Uterus (tissue), 4 donors: ENCODE data around the gene PSPN. TPM values are rescaled to one million over a fixed set of nuclear protein-coding genes. Genes with fewer than 3 reads are reported as not detected.
A peak's percentile ranks its signal among the peaks of the same experiment; 100 is the strongest.
"Not testable (repeated sequence)": the region's sequence is repeated elsewhere in the genome, so short reads cannot be mapped to it uniquely, and the experiment has no call there.

Experiments
- DNase-seq, 2 donors: peaks; one replicate each; pipeline ENCODE4 v3.0.0-alpha.2; 2019 to 2020
- H3K27ac ChIP-seq, 2 donors: fragments of 200-600 bp; sonication (generic); 1 replicate in 1 of 2; 2 replicates in 1 of 2; pipeline ENCODE4 v1.5.1; 2016 to 2018
- H3K27me3 ChIP-seq, 2 donors: fragments of 200-600 bp; sonication (generic); one replicate each; pipeline ENCODE4 v1.5.1; 2018 to 2019; ENCODE audit warnings: control low read depth in 1 of 2
- H3K36me3 ChIP-seq, 2 donors: fragments of 200-600 bp; sonication (generic); one replicate each; pipeline ENCODE4 v1.5.1; 2019; ENCODE audit warnings: control low read depth in 1 of 2
- H3K4me1 ChIP-seq, 2 donors: fragments of 200-600 bp; sonication (generic); one replicate each; pipeline ENCODE4 v1.5.1; 2018 to 2019; ENCODE audit warnings: control low read depth in 1 of 2
- H3K4me3 ChIP-seq, 2 donors: fragments of 200-600 bp; sonication (generic); 1 replicate in 1 of 2; 2 replicates in 1 of 2; pipeline ENCODE4 v1.5.1; 2018 to 2019; ENCODE audit warnings: mild to moderate bottlenecking in 1 of 2
- H3K9me3 ChIP-seq, 2 donors: fragments of 200-600 bp; sonication (generic); one replicate each; pipeline ENCODE4 v1.5.1; 2019; ENCODE audit warnings: control low read depth in 1 of 2
- CTCF ChIP-seq, 4 experiments: fragments of 200-600 bp in 2 of 4; fragments of 450-650 bp in 2 of 4; sonication (generic) in 2 of 4; IDR thresholded peaks; one replicate each; pipeline ENCODE4 v1.5.1; 2016 to 2019; ENCODE audit warnings: antibody characterized with exemption in 4 of 4, mild to moderate bottlenecking in 2 of 4, moderate library complexity in 1 of 4
- POLR2A ChIP-seq, 2 donors: fragments of 450-650 bp; IDR thresholded peaks; one replicate each; pipeline ENCODE4 v1.6.1; 2016; ENCODE audit warnings: antibody characterized with exemption in 2 of 2, mild to moderate bottlenecking in 1 of 2, moderate library complexity in 1 of 2
- intact Hi-C: fragments of 100-400 bp; cut with DNase I; formaldehyde crosslinking; loops from one replicate; pipeline ENCODE4 v1.15.1; 2023; ENCODE audit warnings: low total_unique reads
- total RNA-seq, 4 donors: library from RNA; depleted of rRNA in 3 of 4; stranded (reverse); fragments of >200 nt in 3 of 4; gene quantifications; one replicate each; pipeline versions ENCODE4 v1.1.0 to v1.2.4, GENCODE V29; 2014 to 2023
- donor health status: DM: yes; HTN: yes; CAD: no.

The PSPN gene
- total RNA-seq, 4 donors from 2014 or later = 0.26 to 2.2 (median 1.8) TPM; not detected in 1

GRCh38 chr19:6402058-6402457, 26.3 kb upstream of the PSPN start:
- Histone ChIP-seq H3K27me3 (no peaks in the 10 kb centered on the region), H3K36me3 (no peaks in the 10 kb centered on the region), H3K9me3 (no peaks in the 10 kb centered on the region), H3K4me3 (no peak overlapping the region), H3K27ac (no peak overlapping the region), H3K4me1 (no peaks in the 10 kb centered on the region)
- intact Hi-C loops = no loop called here
- no peak for DNase-seq
- TF ChIP-seq CTCF (IDR thresholded peaks at IDR 0.05) = no peak
- TF ChIP-seq POLR2A (IDR thresholded peaks at IDR 0.05) = no peak

GRCh38 chr19:6400062-6400944, 24.6 kb upstream of the PSPN start:
- H3K4me1 ChIP-seq, H3K27me3 ChIP-seq, H3K36me3 ChIP-seq, H3K27ac ChIP-seq, DNase-seq, intact Hi-C loops, H3K4me3 ChIP-seq, H3K9me3 ChIP-seq: not testable (repeated sequence)

DNA sequence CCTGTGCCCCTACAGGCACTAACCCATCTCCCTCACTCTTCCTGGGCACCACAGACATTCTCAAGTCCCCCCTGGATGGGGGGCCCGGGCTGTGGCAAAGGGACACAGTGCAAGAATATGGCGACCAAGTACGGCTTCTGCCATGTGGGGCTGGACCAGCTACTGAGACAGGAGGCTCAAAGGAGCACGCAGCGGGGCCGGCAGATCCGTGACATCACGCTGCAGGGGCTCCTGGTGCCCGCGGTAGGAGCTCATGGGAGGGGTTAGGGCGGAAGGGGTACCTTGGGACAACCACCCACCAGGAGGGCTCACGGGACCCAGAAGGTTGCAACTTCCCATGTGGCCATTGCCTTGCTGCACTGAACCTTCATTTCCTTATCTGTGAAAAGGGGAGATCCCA, 20.6 kb upstream of the PSPN start:
- intact Hi-C loops = no loop called here
- TF ChIP-seq POLR2A (IDR thresholded peaks at IDR 0.05) (no peak), CTCF (IDR thresholded peaks at IDR 0.05) (no peak)
- Histone ChIP-seq H3K4me3 (no peak overlapping the region), H3K27ac (no peak overlapping the region), H3K9me3 (no peaks in the 10 kb centered on the region), H3K27me3 (no peaks in the 10 kb centered on the region), H3K36me3 (no peaks in the 10 kb centered on the region), H3K4me1 (peaks cover 0 to 8% of the 10 kb centered on the region in 2 donors)
- no peak for DNase-seq

DNA sequence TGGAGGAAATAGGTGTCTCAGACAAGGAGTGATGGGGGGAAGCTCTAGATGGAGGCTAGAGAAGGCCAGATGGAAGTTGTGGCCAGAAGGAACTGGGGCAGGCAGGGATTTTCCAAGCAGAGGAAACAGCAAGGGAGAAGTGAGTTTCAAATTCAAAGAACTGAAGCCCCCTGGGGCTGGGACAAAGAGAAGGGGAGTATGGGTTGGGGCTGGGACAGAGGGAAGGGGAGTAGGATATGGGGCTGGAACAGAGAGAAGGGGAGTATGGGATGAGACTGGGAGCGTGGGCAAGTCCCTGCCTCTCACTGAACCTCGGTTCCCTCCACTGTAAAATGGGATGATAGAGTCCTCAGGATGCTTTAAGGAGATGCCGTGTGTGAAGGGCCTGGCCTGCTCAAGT, 19.1 kb upstream of the PSPN start:
- DNase-seq = no peak
- Histone ChIP-seq H3K36me3 (no peaks in the 10 kb centered on the region), H3K4me3 (no peak overlapping the region), H3K4me1 (peaks cover 0 to 8% of the 10 kb centered on the region in 2 donors), H3K27ac (no peak overlapping the region), H3K27me3 (no peaks in the 10 kb centered on the region), H3K9me3 (no peaks in the 10 kb centered on the region)
- TF ChIP-seq CTCF (IDR thresholded peaks at IDR 0.05) (no peak), POLR2A (IDR thresholded peaks at IDR 0.05) (no peak)
- intact Hi-C loops = no loop called here

DNA sequence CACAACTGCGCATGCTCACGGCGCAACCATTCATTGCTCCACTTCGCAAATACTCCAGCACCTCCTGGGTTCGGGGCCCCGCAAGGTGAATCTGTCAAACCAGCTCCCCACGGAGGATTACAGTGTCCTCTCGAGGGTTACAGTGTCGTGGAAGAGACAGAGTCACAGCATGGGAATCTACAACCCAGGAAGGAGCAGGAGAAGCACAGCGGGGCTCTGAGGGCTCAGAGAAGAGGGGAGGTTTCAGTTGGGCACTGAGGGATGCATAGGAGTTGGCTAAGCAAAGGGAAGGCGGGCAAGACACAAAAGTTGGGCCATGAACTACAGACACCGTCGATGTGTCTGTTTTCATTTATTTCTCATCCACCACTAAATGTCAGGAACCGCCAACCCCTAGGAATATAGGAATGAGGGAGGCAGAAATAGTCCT, 18.3 kb upstream of the PSPN start:
- intact Hi-C loops = no loop called here
- Histone ChIP-seq H3K27me3 (no peaks in the 10 kb centered on the region), H3K4me1 (peaks cover 0 to 8% of the 10 kb centered on the region in 2 donors), H3K36me3 (no peaks in the 10 kb centered on the region), H3K27ac (peak overlapping the region; percentile 94 to 98), H3K9me3 (no peaks in the 10 kb centered on the region), H3K4me3 (peak overlapping the region; percentile 80 to 96)
- no peak for DNase-seq
- TF ChIP-seq CTCF (IDR thresholded peaks at IDR 0.05) = no peak
- no peak for TF ChIP-seq POLR2A (IDR thresholded peaks at IDR 0.05)
